ENCODE measurements around the gene PPT1. TPM values are rescaled to one million over a fixed set of nuclear protein-coding genes. Genes with fewer than 3 reads are reported as not detected.
"Not testable (repeated sequence)": the region's sequence is repeated elsewhere in the genome, so short reads cannot be mapped to it uniquely, and the experiment has no call there.

Gene PPT1
- polyA plus RNA-seq, 4 donors = 5.1 to 71.7 (median 23.0) TPM

DNA sequence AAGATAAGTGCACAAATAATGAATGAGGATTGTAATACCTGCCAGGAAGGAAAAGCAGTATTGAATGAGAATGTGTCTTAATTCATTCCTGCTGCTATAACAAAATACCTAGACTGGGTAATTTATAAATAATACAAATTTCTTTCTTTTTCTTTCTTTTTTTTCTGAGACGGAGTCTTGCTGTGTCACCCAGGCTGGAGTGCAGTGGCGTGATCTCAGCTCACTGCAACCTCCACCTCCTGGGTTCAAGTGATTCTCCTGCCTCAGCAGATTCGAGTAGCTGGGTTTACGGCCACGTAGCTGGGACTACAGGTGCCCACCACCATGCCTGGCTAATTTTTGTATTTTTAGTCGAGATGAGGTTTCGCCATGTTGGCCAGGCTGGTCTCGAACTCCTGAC, 59.8 kb downstream of the PPT1 start:
- WGBS, 3 donors = 90 to 98% (median 92%) methylated on average over 8 of the region's 8 CpGs

DNA sequence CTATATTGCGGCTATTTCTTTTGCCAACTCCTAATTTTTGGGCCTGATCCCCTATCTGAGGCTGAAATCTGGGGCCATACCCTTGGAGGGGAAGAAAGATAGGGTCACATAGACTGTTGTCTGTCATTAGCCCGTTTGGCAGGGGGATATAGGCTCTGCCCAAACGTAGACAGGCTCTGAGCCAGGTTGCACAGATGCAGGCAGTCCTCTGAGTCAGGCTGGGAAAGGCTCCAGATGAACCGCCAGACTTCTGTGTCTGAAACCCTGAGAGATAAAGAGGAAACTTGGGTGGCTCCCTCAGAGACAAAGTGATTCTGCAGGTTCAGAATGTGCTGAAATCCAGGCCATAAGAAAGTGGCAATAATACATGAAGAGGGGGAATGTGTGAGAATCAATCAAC, 60.5 kb downstream of the PPT1 start:
- no peaks in the 10 kb centered on the region for H3K9me3 ChIP-seq (ENCODE audit: control insufficient read depth in 2 of 2, insufficient read depth in 1 of 2, low read depth in 1 of 2, low read length in 1 of 2)
- FAIRE-seq (no peak), DNase-seq (no peak)
- 22 to 30% (median 29%) methylated on average over 4 of the region's 4 CpGs for WGBS, 3 donors
- peaks cover 2 to 19% (median 2%) of the 10 kb centered on the region in 3 donors for H3K4me1 ChIP-seq (ENCODE audit: control insufficient read depth in 3 of 3, insufficient read depth in 2 of 3, low read depth in 1 of 3, low read length in 2 of 3)
- peak overlapping the region in 1 of 3 donors; percentile 51 for H3K27ac ChIP-seq (ENCODE audit: low read depth in 1 of 3, low read length in 2 of 3)
- no peak overlapping the region for H3K4me3 ChIP-seq (ENCODE audit: low read depth in 1 of 3, low read length in 3 of 3)
- H3K36me3 ChIP-seq (ENCODE audit: control insufficient read depth in 3 of 3, insufficient read depth in 2 of 3, low read depth in 1 of 3, low read length in 3 of 3) = no peaks in the 10 kb centered on the region
- no peaks in the 10 kb centered on the region for H3K27me3 ChIP-seq (ENCODE audit: control insufficient read depth in 3 of 3, insufficient read depth in 3 of 3, low read length in 3 of 3)

More for the DNA sequence above, 59.8 kb downstream of the PPT1 start:
- H3K27me3 ChIP-seq (ENCODE audit: control insufficient read depth in 3 of 3, insufficient read depth in 3 of 3, low read length in 3 of 3); DNase-seq; FAIRE-seq; H3K36me3 ChIP-seq (ENCODE audit: control insufficient read depth in 3 of 3, insufficient read depth in 2 of 3, low read depth in 1 of 3, low read length in 3 of 3); H3K9me3 ChIP-seq (ENCODE audit: control insufficient read depth in 2 of 2, insufficient read depth in 1 of 2, low read depth in 1 of 2, low read length in 1 of 2); H3K27ac ChIP-seq (ENCODE audit: low read depth in 1 of 3, low read length in 2 of 3); H3K4me3 ChIP-seq (ENCODE audit: low read depth in 1 of 3, low read length in 3 of 3): not testable (repeated sequence)
- peaks cover 2 to 20% (median 9%) of the 10 kb centered on the region in 3 donors for H3K4me1 ChIP-seq (ENCODE audit: control insufficient read depth in 3 of 3, insufficient read depth in 2 of 3, low read depth in 1 of 3, low read length in 2 of 3)

GRCh38 chr1:40034869-40035268, 62.2 kb downstream of the PPT1 start:
- Histone ChIP-seq H3K9me3 (ENCODE audit: control insufficient read depth in 2 of 2, insufficient read depth in 1 of 2, low read depth in 1 of 2, low read length in 1 of 2) (no peaks in the 10 kb centered on the region), H3K36me3 (ENCODE audit: control insufficient read depth in 3 of 3, insufficient read depth in 2 of 3, low read depth in 1 of 3, low read length in 3 of 3) (no peaks in the 10 kb centered on the region), H3K27ac (ENCODE audit: low read depth in 1 of 3, low read length in 2 of 3) (peak overlapping the region in 1 of 3 donors; percentile 51), H3K27me3 (ENCODE audit: control insufficient read depth in 3 of 3, insufficient read depth in 3 of 3, low read length in 3 of 3) (no peaks in the 10 kb centered on the region), H3K4me3 (ENCODE audit: low read depth in 1 of 3, low read length in 3 of 3) (no peak overlapping the region), H3K4me1 (ENCODE audit: control insufficient read depth in 3 of 3, insufficient read depth in 2 of 3, low read depth in 1 of 3, low read length in 2 of 3) (peaks cover 0 to 36% (median 2%) of the 10 kb centered on the region in 3 donors)
- 47 to 71% (median 57%) methylated on average over 2 of the region's 2 CpGs for WGBS, 3 donors
- DNase-seq = no peak
- FAIRE-seq = no peak

DNA sequence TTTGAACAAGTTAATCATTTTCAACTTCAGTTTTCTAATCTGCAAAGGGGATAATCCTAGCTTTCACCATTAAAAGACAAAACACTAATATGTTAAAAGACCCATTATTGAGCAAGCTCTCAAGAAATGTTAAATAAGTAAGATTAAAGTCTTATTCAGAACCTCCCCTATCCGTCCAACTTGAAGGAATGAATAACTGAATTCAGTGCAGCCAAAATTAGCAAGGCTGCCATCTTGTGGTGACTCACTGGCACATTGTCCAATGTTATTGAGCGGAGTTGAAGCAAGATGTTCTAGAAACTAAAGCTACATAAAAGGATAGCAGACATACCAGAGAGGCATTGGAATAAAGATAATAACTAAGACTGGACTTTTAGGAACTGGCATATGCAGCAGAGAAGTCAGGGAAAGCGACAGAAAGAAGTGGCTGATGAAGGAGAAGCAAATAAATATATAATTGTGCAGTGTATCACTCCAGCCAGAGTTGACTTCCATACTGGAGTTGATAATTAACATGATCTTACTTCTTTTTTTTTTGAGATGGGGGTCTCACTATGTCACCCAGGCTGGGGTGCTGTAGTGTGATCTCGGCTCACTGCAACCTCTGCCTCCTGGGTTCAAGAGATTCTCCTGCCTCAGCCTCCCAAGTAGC, 64.7 kb downstream of the PPT1 start:
- peak; percentile 76 to 77 for DNase-seq
- FAIRE-seq = no peak
- no peaks in the 10 kb centered on the region for H3K9me3 ChIP-seq (ENCODE audit: control insufficient read depth in 2 of 2, insufficient read depth in 1 of 2, low read depth in 1 of 2, low read length in 1 of 2)
- no peaks in the 10 kb centered on the region for H3K27me3 ChIP-seq (ENCODE audit: control insufficient read depth in 3 of 3, insufficient read depth in 3 of 3, low read length in 3 of 3)
- H3K4me1 ChIP-seq (ENCODE audit: control insufficient read depth in 3 of 3, insufficient read depth in 2 of 3, low read depth in 1 of 3, low read length in 2 of 3) = peaks cover 0 to 29% (median 0%) of the 10 kb centered on the region in 3 donors
- 39 to 47% (median 43%) methylated on average over 4 of the region's 4 CpGs for WGBS, 3 donors
- no peaks in the 10 kb centered on the region for H3K36me3 ChIP-seq (ENCODE audit: control insufficient read depth in 3 of 3, insufficient read depth in 2 of 3, low read depth in 1 of 3, low read length in 3 of 3)
- H3K27ac ChIP-seq (ENCODE audit: low read depth in 1 of 3, low read length in 2 of 3) = peak overlapping the region in 1 of 3 donors; percentile 38
- no peak overlapping the region for H3K4me3 ChIP-seq (ENCODE audit: low read depth in 1 of 3, low read length in 3 of 3)

DNA sequence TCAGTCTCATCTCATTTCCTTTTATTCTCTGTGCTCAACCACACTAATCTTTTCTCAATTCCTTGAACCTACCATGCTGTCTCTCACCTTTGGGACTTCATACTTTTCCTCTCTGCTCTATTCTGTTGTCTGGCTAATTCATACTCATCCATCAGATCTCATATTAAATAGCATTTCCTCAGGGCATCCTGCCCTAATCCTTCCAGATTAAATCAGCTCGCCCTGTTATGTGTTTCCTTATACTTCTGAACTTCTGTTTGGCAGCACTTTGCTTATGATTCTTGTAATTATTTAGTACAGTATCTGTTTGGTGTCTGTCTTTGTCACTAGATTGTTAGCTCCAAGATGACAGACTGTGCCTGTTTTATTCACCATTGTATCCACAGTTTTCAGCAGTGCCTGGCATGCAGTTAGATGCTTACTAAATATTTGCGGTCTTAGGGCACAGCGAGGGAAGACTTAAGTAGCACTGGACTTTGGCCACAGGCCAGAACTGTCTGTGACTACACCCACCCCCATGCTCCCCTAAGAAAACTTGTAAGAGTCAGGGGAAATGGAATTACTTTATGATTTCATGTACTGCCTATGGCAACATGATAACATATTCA, 66.4 kb downstream of the PPT1 start:
- Histone ChIP-seq H3K4me1 (ENCODE audit: control insufficient read depth in 3 of 3, insufficient read depth in 2 of 3, low read depth in 1 of 3, low read length in 2 of 3) (peaks cover 0 to 29% (median 0%) of the 10 kb centered on the region in 3 donors), H3K27me3 (ENCODE audit: control insufficient read depth in 3 of 3, insufficient read depth in 3 of 3, low read length in 3 of 3) (no peaks in the 10 kb centered on the region), H3K9me3 (ENCODE audit: control insufficient read depth in 2 of 2, insufficient read depth in 1 of 2, low read depth in 1 of 2, low read length in 1 of 2) (peaks cover 0 to 9% of the 10 kb centered on the region in 2 donors), H3K36me3 (ENCODE audit: control insufficient read depth in 3 of 3, insufficient read depth in 2 of 3, low read depth in 1 of 3, low read length in 3 of 3) (no peaks in the 10 kb centered on the region), H3K27ac (ENCODE audit: low read depth in 1 of 3, low read length in 2 of 3) (peak overlapping the region in 2 of 3 donors; percentile 23 to 71), H3K4me3 (ENCODE audit: low read depth in 1 of 3, low read length in 3 of 3) (no peak overlapping the region)
- no peak for FAIRE-seq
- peak in 1 of 2 donors; percentile 73 for DNase-seq
- WGBS, 3 donors = 60 to 65% (median 63%) methylated on average over 3 of the region's 3 CpGs

DNA sequence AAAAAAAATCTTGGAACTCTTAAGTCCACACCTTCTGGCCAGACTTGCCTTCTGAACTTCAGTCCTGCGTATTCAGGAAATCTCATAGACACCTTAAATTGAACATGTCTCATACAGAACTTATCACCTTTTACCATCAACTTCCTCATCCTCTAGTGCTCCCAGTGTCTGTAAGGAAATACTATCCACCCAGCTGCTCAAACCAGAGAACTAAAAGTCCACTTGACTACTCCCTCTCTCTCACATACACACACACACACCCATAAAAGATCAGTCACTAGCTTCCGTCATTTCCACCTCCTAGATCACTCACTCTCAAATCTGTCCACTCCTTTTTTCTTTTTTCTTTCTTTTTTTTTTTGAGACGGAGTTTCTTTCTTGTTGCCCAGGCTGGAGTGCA, 67.4 kb downstream of the PPT1 start:
- peak overlapping the region in 2 of 3 donors; percentile 70 to 71 for H3K27ac ChIP-seq (ENCODE audit: low read depth in 1 of 3, low read length in 2 of 3)

GRCh38 chr1:40027647-40028046, 69.4 kb downstream of the PPT1 start:
- no peak overlapping the region for H3K4me3 ChIP-seq (ENCODE audit: low read depth in 1 of 3, low read length in 3 of 3)
- no peak overlapping the region for H3K27ac ChIP-seq (ENCODE audit: low read depth in 1 of 3, low read length in 2 of 3)
- DNase-seq (no peak), FAIRE-seq (no peak)
- H3K4me1 ChIP-seq (ENCODE audit: control insufficient read depth in 3 of 3, insufficient read depth in 2 of 3, low read depth in 1 of 3, low read length in 2 of 3) = peaks cover 0 to 29% (median 0%) of the 10 kb centered on the region in 3 donors
- peaks cover 0 to 12% of the 10 kb centered on the region in 2 donors for H3K9me3 ChIP-seq (ENCODE audit: control insufficient read depth in 2 of 2, insufficient read depth in 1 of 2, low read depth in 1 of 2, low read length in 1 of 2)
- H3K27me3 ChIP-seq (ENCODE audit: control insufficient read depth in 3 of 3, insufficient read depth in 3 of 3, low read length in 3 of 3) = no peaks in the 10 kb centered on the region
- no peaks in the 10 kb centered on the region for H3K36me3 ChIP-seq (ENCODE audit: control insufficient read depth in 3 of 3, insufficient read depth in 2 of 3, low read depth in 1 of 3, low read length in 3 of 3)

More for the DNA sequence above, 67.4 kb downstream of the PPT1 start:
- DNase-seq = peak; percentile 82 to 93
- Histone ChIP-seq H3K9me3 (ENCODE audit: control insufficient read depth in 2 of 2, insufficient read depth in 1 of 2, low read depth in 1 of 2, low read length in 1 of 2) (peaks cover 0 to 9% of the 10 kb centered on the region in 2 donors), H3K4me1 (ENCODE audit: control insufficient read depth in 3 of 3, insufficient read depth in 2 of 3, low read depth in 1 of 3, low read length in 2 of 3) (peaks cover 0 to 29% (median 0%) of the 10 kb centered on the region in 3 donors), H3K36me3 (ENCODE audit: control insufficient read depth in 3 of 3, insufficient read depth in 2 of 3, low read depth in 1 of 3, low read length in 3 of 3) (no peaks in the 10 kb centered on the region), H3K4me3 (ENCODE audit: low read depth in 1 of 3, low read length in 3 of 3) (no peak overlapping the region), H3K27me3 (ENCODE audit: control insufficient read depth in 3 of 3, insufficient read depth in 3 of 3, low read length in 3 of 3) (no peaks in the 10 kb centered on the region)
- FAIRE-seq = no peak
- WGBS, 3 donors = 8 to 49% (median 31%) methylated on average over 3 of the region's 3 CpGs

DNA sequence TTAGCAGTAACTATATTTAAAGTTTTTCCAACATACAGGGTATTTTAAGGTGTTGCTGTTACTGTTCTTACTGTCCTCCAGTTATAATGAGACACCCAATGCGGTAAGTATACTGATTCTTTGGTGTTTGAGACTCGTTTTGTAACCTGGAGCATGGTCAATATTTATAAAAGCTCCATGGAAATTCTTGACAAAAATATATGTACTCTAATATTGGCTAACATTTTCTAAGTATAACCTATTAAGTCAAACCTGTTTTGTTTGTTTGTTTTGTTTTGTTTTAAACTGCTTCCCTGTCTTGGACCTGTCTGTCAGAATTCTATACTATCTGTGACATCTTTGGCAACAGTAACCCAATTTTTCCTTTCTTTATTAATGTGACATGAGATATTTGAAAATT, 72.4 kb downstream of the PPT1 start:
- H3K27ac ChIP-seq (ENCODE audit: low read depth in 1 of 3, low read length in 2 of 3) = no peak overlapping the region
- no peaks in the 10 kb centered on the region for H3K27me3 ChIP-seq (ENCODE audit: control insufficient read depth in 3 of 3, insufficient read depth in 3 of 3, low read length in 3 of 3)
- DNase-seq (no peak), FAIRE-seq (no peak)
- H3K36me3 ChIP-seq (ENCODE audit: control insufficient read depth in 3 of 3, insufficient read depth in 2 of 3, low read depth in 1 of 3, low read length in 3 of 3) = no peaks in the 10 kb centered on the region
- H3K9me3 ChIP-seq (ENCODE audit: control insufficient read depth in 2 of 2, insufficient read depth in 1 of 2, low read depth in 1 of 2, low read length in 1 of 2) = peaks cover 0 to 12% of the 10 kb centered on the region in 2 donors
- H3K4me1 ChIP-seq (ENCODE audit: control insufficient read depth in 3 of 3, insufficient read depth in 2 of 3, low read depth in 1 of 3, low read length in 2 of 3) = peaks cover 0 to 5% (median 0%) of the 10 kb centered on the region in 3 donors
- WGBS, 3 donors = 71 to 80% (median 76%) methylated on average over 2 of the region's 2 CpGs
- no peak overlapping the region for H3K4me3 ChIP-seq (ENCODE audit: low read depth in 1 of 3, low read length in 3 of 3)

All from small intestine (tissue), 7 donors.